T-helper 9 cell (primary cell): ENCODE data around the gene TMTC1.

Experiments used
- DNase-seq: peaks from one replicate; pipeline ENCODE4 v3.0.0-alpha.2; 2020

Gene TMTC1

GRCh38 chr12:29706311-29706710 is 77.4 kb downstream of the TMTC1 start:
- DNase-seq = no peak

GRCh38 chr12:29703528-29703927 is 80.2 kb downstream of the TMTC1 start:
- no peak for DNase-seq

GRCh38 chr12:29702972-29703371 is 80.8 kb downstream of the TMTC1 start:
- DNase-seq = no peak

DNA sequence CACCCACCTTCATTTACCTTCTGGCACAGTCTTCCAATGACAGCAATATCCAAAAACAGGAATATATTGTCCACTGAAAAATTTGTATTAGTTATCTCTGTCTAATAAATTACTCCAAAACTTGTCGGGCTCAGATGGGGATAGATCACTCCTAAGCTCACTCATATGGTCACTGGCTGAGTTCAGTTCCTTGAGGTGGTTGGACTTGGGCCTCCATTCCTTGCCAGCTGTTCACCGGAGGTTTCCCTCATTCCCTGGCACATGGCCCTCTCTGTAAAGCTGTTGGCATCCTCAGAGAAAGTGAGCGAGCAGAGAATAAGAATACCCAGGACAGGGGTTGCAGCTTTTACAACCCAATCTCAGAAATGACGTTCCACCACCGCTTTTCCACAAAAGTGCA is 81.5 kb downstream of the TMTC1 start:
- DNase-seq = no peak

DNA sequence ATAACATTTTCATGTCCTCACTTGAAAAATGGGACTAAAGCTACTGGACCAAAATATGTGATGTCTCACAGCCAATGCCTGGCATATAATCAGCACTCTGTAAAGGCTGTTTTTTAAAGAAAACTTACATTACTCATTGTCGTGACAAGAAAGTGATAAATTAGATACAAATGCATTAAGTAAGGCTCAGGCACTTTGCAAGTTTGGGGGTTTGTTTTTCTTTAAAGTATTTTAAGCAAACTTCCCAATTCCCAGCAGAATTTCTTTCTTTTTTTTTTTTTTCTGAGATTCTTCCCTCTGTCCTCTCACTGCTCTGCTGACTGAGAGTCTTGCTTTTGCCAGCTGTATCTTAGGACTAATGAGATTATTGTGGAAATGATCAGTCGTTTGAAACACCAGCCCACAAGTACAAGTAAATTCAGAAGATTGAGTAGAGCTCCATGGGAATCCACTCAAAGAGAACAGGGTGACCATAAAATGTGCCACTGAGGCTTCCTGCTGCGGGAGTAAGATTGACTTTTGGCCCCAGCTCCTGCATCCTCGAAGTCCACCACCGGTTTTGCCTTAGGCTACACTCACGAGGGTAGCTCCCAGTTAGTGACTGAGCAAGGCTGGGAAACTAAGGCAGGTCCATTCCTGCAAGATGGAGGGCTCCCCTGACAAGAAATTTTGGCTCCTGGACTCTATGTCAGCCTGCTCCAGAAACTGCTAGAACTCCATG is 82.8 kb downstream of the TMTC1 start:
- no peak for DNase-seq

GRCh38 chr12:29698756-29699155 is 85.0 kb downstream of the TMTC1 start:
- no peak for DNase-seq

GRCh38 chr12:29695800-29696199 is 87.9 kb downstream of the TMTC1 start:
- no peak for DNase-seq

- no peak for DNase-seq
Observed at GRCh38 chr12:29695026-29695425, 88.7 kb downstream of the TMTC1 start.

- DNase-seq = no peak
Observed at GRCh38 chr12:29694002-29694401, 89.7 kb downstream of the TMTC1 start.

DNA sequence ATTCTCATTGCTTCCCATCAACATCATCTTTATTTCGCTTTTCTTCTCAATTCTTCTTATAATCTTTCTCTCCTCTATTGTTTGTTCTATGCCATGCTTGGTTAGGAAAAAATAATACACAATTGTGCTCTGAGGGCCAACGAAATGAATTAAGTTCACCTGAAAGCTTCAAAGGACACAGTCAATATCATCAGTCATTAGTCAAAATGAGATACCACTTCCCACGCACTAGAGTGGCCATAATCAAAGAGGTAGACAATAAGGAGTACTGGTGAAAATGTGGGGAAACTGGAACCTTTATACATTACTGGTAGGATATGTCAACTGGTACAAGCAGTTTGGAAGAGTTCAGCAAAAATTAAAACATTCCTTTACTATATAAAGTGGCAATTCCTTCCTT is 91.5 kb downstream of the TMTC1 start:
- DNase-seq = no peak

DNA sequence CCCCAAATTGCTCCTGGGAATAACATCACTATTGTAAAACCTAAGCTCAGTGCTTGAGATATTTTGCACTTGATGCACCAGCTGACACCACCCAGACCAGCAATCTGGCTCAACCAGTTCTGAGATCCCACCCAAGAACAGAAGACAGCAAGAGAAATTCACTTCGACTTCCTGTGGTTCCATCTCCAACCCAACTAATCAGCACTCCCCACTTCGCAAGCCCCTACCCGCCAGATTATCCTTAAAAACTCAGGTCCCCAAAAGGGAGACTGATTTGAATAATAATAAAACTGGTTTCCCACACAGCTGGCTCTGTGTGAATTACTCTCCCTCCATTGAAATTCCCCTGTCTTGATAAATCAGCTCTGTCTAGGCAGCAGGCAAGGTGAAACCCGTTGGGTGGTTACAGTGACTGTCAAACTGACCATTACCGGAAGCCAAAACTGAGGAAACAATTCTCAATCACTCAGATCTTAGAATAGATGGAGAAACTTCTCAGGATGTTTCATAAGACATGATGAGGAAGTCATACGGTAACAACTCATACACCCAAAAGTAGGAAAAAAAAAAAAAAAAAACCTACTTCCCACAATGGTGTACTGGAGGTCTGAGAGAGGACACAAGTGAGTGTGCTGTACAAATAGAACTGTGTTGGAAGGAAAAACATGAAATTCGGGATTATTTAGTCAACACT is 92.4 kb downstream of the TMTC1 start:
- no peak for DNase-seq

DNA sequence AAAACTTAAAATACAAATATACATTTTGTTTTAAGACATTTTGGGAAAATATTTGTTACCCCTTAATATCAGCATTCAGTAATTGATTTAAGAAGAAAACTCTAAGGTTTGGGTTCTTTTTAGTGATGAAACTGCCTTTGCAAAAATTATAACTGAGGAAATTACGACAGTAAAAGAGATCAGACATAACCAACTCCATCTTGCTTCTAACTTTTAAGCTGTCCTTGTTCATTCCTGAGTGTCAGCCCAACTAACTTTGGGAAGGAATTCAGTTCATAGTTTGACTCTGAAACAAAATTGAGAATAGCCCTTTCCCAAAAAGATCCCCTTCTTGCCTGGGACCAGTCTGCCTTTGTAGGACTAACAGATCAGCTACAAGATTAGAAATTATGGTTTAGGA is 93.0 kb downstream of the TMTC1 start:
- no peak for DNase-seq

- no peak for DNase-seq
Observed at GRCh38 chr12:29688914-29689313, 94.8 kb downstream of the TMTC1 start.

DNA sequence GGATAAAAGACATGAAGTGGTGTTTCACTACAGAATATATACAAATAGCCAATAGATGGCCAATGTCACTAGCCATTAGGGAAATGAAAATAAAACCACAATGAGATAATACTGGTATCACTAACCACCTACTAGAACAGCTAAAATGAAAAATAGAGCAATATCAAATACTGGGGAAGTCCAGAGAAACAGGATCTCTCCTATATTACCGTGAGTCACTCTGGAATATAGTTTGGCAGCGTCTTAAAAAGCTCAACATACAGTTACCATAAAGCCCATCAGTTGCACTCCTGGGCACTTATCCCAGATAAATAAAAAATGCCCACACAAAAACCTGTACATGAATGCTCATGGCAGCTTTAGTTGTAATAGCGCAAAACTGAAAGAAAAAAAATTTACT is 101.7 kb downstream of the TMTC1 start:
- DNase-seq = no peak

DNA sequence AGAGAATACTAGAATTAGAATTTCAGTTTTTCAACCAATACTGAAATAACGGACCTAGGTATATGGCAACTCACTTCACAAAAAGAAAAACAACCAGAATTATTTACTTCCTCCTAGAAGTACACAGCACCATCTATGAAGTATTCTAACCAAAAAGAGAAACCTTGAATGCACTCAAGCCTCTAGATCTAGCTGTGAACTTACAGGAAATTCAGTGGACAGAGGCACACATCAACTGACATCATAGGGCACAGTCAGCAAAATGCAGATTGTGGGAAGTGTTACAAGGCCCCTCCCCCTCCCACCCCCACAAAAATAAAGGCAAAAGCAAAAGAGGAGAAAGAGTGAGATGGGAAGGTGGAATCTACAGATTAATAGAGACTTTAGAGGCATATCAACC is 102.4 kb downstream of the TMTC1 start:
- DNase-seq = no peak

DNA sequence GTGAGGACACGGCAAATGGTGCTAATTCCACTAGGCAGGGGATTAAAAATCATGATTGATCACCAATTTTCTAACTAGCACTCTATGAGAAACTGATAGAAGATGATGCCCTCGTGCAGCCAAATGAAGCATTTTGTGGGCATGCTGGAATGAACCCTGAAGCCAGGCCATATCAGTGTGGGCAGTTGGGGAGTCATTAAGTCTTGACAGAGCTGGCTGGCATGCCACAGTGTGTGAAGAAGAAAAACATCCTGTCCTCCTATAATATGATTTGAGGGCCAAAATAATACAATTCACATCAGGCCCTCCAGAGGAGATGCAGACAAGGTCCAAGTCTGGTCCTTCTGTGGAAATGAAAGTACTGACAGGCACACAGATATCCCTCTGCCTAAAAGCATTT is 107.1 kb downstream of the TMTC1 start:
- DNase-seq = no peak

DNA sequence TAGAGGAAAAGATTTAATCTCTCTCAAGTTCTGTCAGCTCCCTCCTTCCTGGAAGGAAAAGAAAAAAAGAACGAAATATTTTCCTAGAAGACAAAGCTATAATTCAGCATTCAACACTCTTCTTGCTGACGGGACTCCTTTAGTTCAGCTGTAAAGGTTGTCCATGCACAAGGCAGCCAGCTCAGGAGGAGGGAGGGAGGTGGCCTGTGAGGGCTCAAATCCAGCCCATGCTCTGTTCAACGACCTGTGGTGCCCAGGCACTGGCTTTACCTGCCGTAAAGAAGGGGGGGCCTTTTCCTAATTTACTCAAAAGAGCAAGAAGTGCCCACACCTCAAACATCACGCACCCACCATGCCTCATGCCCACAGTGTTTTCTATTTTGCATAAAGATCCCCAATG is 109.3 kb downstream of the TMTC1 start:
- no peak for DNase-seq

DNA sequence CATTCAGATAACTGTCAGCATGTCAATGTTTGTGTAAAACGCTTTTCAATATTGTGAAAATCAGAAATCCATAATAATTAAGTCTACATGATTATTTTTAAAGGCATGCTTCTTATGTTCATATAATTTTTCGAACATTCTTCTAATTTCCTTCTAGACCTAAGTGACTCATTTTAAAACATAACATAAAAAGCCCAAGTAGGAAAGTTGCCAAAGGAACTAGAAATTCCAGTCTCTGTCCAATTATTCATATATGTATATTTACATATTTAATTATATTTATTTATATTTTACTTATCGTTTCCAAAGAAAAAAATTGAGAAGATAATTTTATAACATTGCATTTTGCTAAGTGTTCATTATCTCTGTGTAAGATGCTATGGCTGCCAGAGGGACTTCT is 110.4 kb downstream of the TMTC1 start:
- DNase-seq = no peak

GRCh38 chr12:29672580-29672979 is 111.2 kb downstream of the TMTC1 start:
- no peak for DNase-seq

GRCh38 chr12:29671742-29672141 is 112.0 kb downstream of the TMTC1 start:
- DNase-seq = no peak

GRCh38 chr12:29667011-29667410 is 116.7 kb downstream of the TMTC1 start:
- DNase-seq = no peak

DNA sequence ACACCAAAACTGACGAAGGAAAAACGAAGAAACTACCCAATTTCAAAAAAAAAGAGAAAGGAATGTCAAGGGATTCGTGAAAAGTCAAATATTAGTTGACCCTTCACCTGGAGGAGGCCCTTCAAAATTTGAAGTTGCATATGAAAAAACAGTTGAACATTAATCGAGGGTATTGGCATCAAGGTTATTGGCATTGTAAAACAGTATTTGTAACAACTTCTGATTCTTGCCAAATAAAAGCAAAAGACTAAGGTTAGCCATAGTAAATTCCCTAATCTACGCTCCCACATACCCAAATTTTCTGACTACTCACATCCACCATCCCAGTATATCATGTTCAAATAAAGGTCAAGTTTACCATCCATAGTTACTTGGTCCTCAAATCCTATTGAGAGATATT is 118.6 kb downstream of the TMTC1 start:
- DNase-seq = no peak

- DNase-seq = no peak
Observed at GRCh38 chr12:29662734-29663323, 120.9 kb downstream of the TMTC1 start.

DNA sequence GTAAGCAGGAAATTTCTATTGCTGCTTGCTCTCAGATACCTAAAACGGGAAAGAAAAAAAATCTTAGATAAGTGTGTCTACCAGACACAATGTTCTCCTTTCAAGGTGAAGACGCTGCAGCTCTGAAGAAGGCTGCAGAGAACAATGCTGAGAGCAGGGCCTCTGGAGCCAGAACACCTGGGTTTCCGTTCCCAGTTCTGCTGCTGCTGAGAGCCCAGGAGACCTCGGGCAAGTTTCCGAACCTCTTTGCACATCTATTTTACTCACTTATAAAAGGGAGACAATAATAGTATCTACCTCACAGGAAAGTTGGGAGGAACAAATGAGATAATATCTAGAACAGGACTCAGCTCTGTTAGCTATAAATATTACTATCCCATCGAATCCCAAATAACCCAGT is 122.9 kb downstream of the TMTC1 start:
- DNase-seq = no peak
